B cell (primary cell): Measurements from ENCODE around the gene RAN. TPM values are rescaled to one million over a fixed set of nuclear protein-coding genes. Genes with fewer than 3 reads are reported as not detected.
"Not testable (repeated sequence)": the region's sequence is repeated elsewhere in the genome, so short reads cannot be mapped to it uniquely, and the experiment has no call there.

ENCODE experiments used
- ATAC-seq: fragments of 200-7000 bp; cut with Tn5 transposase; one replicate; pipeline ENCODE4 v1.10.0; 2021; ENCODE audit warnings: low read depth, mild to moderate bottlenecking, moderate number of reproducible peaks, moderate library complexity
- CTCF ChIA-PET: fragments of 350-600 bp; sonication (Branson Sonifier 250); formaldehyde crosslinking; loops from one replicate; lab custom pipeline; 2021; ENCODE audit warnings: antibody characterized with exemption, inconsistent platforms; lab: Charles Lee
- POLR2A ChIA-PET: fragments of 350-600 bp; sonication (Branson Sonifier 250); formaldehyde crosslinking; loops from one replicate; lab custom pipeline; 2021; ENCODE audit warnings: antibody characterized with exemption; lab: Charles Lee
- DNase-seq: peaks from one replicate; pipeline ENCODE4 v3.0.0; 2013
- H2AFZ ChIP-seq: 2 replicates; pipeline ENCODE4 v1.6.1; 2012; ENCODE audit warnings: mild to moderate bottlenecking, low read depth, low read length; ENCODE audit not compliant: insufficient read depth, poor library complexity, severe bottlenecking
- H3K27ac ChIP-seq, 2 donors: 1 replicate in 1 of 2; 2 replicates in 1 of 2; pipeline ENCODE4 v1.5.1; 2012 to 2013; ENCODE audit warnings: low read length in 2 of 2, mild to moderate bottlenecking in 2 of 2, moderate library complexity in 1 of 2
- H3K27me3 ChIP-seq, 4 experiments: fragments of 200-600 bp in 1 of 4; sonication (generic) in 1 of 4; replicated peaks in 1 of 4; 1 replicate in 2 of 4; 2 replicates in 2 of 4; pipeline versions ENCODE4 v1.6.1 to v1.7.0; 2013 to 2016; ENCODE audit warnings: low read length in 3 of 4, mild to moderate bottlenecking in 2 of 4, mixed read lengths in 1 of 4, moderate library complexity in 1 of 4; ENCODE audit not compliant: insufficient read depth in 4 of 4, control insufficient read depth in 3 of 4; ENCODE audit errors: control extremely low read depth in 1 of 4
- H3K36me3 ChIP-seq, 2 experiments: replicated peaks in 1 of 2; 1 replicate in 1 of 2; 2 replicates in 1 of 2; pipeline versions ENCODE4 v1.6.1 to v1.7.1; 2013; ENCODE audit warnings: low read length in 1 of 2; ENCODE audit not compliant: insufficient read depth in 2 of 2, control insufficient read depth in 1 of 2; ENCODE audit errors: control extremely low read depth in 1 of 2, extremely low read depth in 1 of 2
- H3K4me1 ChIP-seq, 2 donors: fragments of 200-600 bp in 1 of 2; sonication (generic) in 1 of 2; 1 replicate in 1 of 2; 2 replicates in 1 of 2; pipeline versions ENCODE4 v1.5.1 to v1.6.1; 2013 to 2017; ENCODE audit warnings: low read length in 2 of 2; ENCODE audit not compliant: control insufficient read depth in 2 of 2, insufficient read depth in 2 of 2
- H3K4me2 ChIP-seq: replicated peaks from 2 replicates; pipeline ENCODE3; 2012; ENCODE audit warnings: mild to moderate bottlenecking, low read depth, low read length; ENCODE audit not compliant: poor library complexity, severe bottlenecking
- H3K4me3 ChIP-seq, 5 experiments: fragments of 200-600 bp in 1 of 5; sonication (generic) in 1 of 5; 1 replicate in 3 of 5; 2 replicates in 2 of 5; pipeline versions ENCODE4 v1.5.1 to v1.7.0; 2011 to 2016; ENCODE audit warnings: low read length in 4 of 5, mild to moderate bottlenecking in 4 of 5, low read depth in 2 of 5, control low read depth in 1 of 5, moderate library complexity in 1 of 5; ENCODE audit not compliant: insufficient read depth in 1 of 5; ENCODE audit errors: control extremely low read depth in 1 of 5, extremely low read depth in 1 of 5
- H3K79me2 ChIP-seq: fragments of 200-600 bp; sonication (generic); one replicate; pipeline ENCODE4 v1.6.0; 2016; ENCODE audit warnings: low read length; ENCODE audit not compliant: control insufficient read depth, insufficient read depth
- H3K9ac ChIP-seq: fragments of 200-600 bp; sonication (generic); 2 replicates; pipeline ENCODE4 v1.6.1; 2017; ENCODE audit warnings: mild to moderate bottlenecking, low read length, moderate library complexity
- H3K9me3 ChIP-seq, 3 donors: one replicate each; pipeline versions ENCODE4 v1.6.1 to v1.7.1; 2013; ENCODE audit warnings: low read length in 2 of 3; ENCODE audit not compliant: control insufficient read depth in 2 of 3, insufficient read depth in 1 of 3; ENCODE audit errors: control extremely low read depth in 1 of 3
- H4K20me1 ChIP-seq: 2 replicates; pipeline ENCODE4 v1.6.0; 2012; ENCODE audit warnings: mild to moderate bottlenecking, low read length; ENCODE audit not compliant: insufficient read depth, control insufficient read depth, poor library complexity, severe bottlenecking
- H3K27ac Mint-ChIP-seq: one replicate; pipeline ENCODE4 v1.8.0; 2021; ENCODE audit warnings: mixed read lengths
- H3K27me3 Mint-ChIP-seq: one replicate; pipeline ENCODE4 v1.8.0; 2021; ENCODE audit warnings: mixed read lengths
- H3K4me1 Mint-ChIP-seq: one replicate; pipeline ENCODE4 v1.8.0; 2021; ENCODE audit warnings: mixed read lengths
- H3K4me3 Mint-ChIP-seq: one replicate; pipeline ENCODE4 v1.8.0; 2021; ENCODE audit warnings: mixed read lengths
- H3K9me3 Mint-ChIP-seq: one replicate; pipeline ENCODE4 v1.8.0; 2022; ENCODE audit warnings: mixed read lengths; ENCODE audit not compliant: insufficient read depth
- EZH2 ChIP-seq: IDR thresholded peaks from 2 replicates; pipeline ENCODE4 v1.6.1; 2012; ENCODE audit warnings: borderline replicate concordance, low read depth, mild to moderate bottlenecking, moderate library complexity, low read length; ENCODE audit not compliant: insufficient read depth, poor library complexity, severe bottlenecking
- WGBS: methylation state at CpG from one replicate; pipeline ENCODE4 v1.1.5; 2013; ENCODE audit warnings: missing lambda C conversion rate; ENCODE audit not compliant: insufficient coverage; 5-methylcytosine and 5-hydroxymethylcytosine counted together
- intact Hi-C: fragments of 100-400 bp; cut with micrococcal nuclease; formaldehyde crosslinking; loops from one replicate; pipeline ENCODE4 v1.10.0; 2022
- polyA plus RNA-seq: library from polyadenylated mRNA; depleted of rRNA; stranded (reverse); fragments of >200 nt; gene quantifications from 2 replicates; pipeline ENCODE4 v1.2.3, GENCODE V29; 2012
- total RNA-seq, 2 donors: library from RNA; stranded (reverse); fragments of 120-200 nt in 1 of 2; gene quantifications; 1 replicate in 1 of 2; 2 replicates in 1 of 2; pipeline versions ENCODE4 v1.2.3 to v1.2.4, GENCODE V29; 2013 to 2022
- TF ChIP-seq, protein P1 (sequence below): fragments of 200-600 bp; IDR thresholded peaks from one replicate; pipeline ENCODE4 v1.8.0; 2022; ENCODE audit warnings: antibody characterized with exemption, mild to moderate bottlenecking

Gene RAN
- total and polyA plus RNA-seq, 2 donors (not counting 1 experiment from before 2014, with no cell fraction given): 298 to 339 TPM

DNA sequence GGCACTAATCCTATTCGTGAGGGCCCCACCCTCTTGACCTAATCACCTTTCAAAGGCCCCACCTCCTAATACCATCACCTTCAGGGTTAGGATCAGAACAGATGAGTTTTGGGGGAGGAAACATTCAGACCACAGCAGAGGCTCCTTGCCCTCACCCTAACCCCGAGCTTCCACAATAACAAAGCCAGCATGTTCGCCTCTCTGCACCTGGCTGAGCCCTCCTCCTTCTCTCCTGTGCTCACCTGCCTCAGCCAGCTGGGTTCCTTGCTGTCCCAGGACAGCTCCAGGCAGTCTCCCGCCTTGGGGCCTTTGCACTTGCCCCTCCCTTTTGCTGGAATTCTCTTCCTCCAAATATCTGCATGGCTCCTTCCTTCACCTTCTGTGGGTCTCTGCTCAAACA lies 9.7 kb upstream of the RAN start:
- no peaks in the 10 kb centered on the region for H3K27me3 ChIP-seq
- Mint-ChIP-seq H3K27ac (no peak overlapping the region), H3K9me3 (peaks cover under 1% of the 10 kb centered on the region), H3K4me1 (no peaks in the 10 kb centered on the region), H3K4me3 (no peak overlapping the region), H3K27me3 (peaks cover 8% of the 10 kb centered on the region)
- no peak overlapping the region for H3K27ac ChIP-seq
- whole genome bisulfite sequencing: 91% methylated on average over 3 of the region's 4 CpGs
- DNase-seq (no peak), ATAC-seq (no peak)
- H3K4me1 ChIP-seq: no peaks in the 10 kb centered on the region
- H3K9ac ChIP-seq: no peak overlapping the region
- H3K9me3 ChIP-seq: peaks cover 0 to 19% (median 0%) of the 10 kb centered on the region in 3 donors
- CTCF ChIA-PET: interaction anchor here (1.1 kb wide), 1 partner anchor 38 kb away, joined by 3 read pairs; no protein-coding TSS in a partner anchor
- H3K4me3 ChIP-seq: no peak overlapping the region
- H3K36me3 ChIP-seq: no peaks in the 10 kb centered on the region
- TF ChIP-seq EZH2: no peak
- TF ChIP-seq, protein P1, sequence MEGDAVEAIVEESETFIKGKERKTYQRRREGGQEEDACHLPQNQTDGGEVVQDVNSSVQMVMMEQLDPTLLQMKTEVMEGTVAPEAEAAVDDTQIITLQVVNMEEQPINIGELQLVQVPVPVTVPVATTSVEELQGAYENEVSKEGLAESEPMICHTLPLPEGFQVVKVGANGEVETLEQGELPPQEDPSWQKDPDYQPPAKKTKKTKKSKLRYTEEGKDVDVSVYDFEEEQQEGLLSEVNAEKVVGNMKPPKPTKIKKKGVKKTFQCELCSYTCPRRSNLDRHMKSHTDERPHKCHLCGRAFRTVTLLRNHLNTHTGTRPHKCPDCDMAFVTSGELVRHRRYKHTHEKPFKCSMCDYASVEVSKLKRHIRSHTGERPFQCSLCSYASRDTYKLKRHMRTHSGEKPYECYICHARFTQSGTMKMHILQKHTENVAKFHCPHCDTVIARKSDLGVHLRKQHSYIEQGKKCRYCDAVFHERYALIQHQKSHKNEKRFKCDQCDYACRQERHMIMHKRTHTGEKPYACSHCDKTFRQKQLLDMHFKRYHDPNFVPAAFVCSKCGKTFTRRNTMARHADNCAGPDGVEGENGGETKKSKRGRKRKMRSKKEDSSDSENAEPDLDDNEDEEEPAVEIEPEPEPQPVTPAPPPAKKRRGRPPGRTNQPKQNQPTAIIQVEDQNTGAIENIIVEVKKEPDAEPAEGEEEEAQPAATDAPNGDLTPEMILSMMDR: no peak
- no peak overlapping the region for H3K4me2 ChIP-seq
- POLR2A ChIA-PET: interaction anchor here (0.5 kb wide), 1 partner anchor 1029 kb away, joined by 5 read pairs; no protein-coding TSS in a partner anchor
- no peaks in the 10 kb centered on the region for H3K79me2 ChIP-seq
- no peaks in the 10 kb centered on the region for H4K20me1 ChIP-seq
- intact Hi-C loops: no loop called here
- H2AFZ ChIP-seq: no peak overlapping the region

DNA sequence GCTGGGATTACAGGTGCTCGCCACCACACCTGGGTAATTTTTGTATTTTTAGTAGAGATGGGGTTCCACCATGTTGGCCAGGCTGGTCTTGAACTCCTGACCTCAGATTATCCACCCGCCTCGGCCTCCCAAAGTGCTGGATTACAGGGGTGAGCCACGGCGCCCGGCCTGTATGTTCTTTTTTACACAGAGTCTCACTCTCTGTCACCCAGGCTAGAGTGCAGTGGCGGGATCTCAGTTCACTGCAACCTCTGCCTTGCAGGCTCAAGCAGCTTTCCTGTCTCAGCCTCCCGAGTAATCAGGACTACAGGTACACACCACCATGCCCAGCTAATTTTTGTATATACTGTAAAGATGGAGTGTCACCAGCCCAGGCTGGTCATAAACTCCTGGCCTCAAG lies 9.1 kb upstream of the RAN start:
- H2AFZ ChIP-seq, H3K4me1 Mint-ChIP-seq, H3K9me3 Mint-ChIP-seq, ATAC-seq, POLR2A ChIA-PET, intact Hi-C loops, H3K27ac ChIP-seq, H3K27me3 Mint-ChIP-seq, H3K79me2 ChIP-seq, H3K4me3 Mint-ChIP-seq, H3K4me3 ChIP-seq, H3K27ac Mint-ChIP-seq, H3K27me3 ChIP-seq, H3K4me1 ChIP-seq, DNase-seq, H3K4me2 ChIP-seq, H3K36me3 ChIP-seq, H4K20me1 ChIP-seq, H3K9ac ChIP-seq: not testable (repeated sequence)
- WGBS: 98% methylated on average over 6 of the region's 8 CpGs
- CTCF ChIA-PET: interaction anchor here (1.1 kb wide), 1 partner anchor 38 kb away, joined by 3 read pairs; no protein-coding TSS in a partner anchor
- peaks cover 0 to 12% (median 0%) of the 10 kb centered on the region in 3 donors for H3K9me3 ChIP-seq
